Neural cell (in vitro differentiated cells): ENCODE results near the gene DUSP2.

Experiments
- CTCF ChIP-seq: fragments of 450-650 bp; IDR thresholded peaks from 2 replicates; pipeline ENCODE4 v1.5.1; 2014; ENCODE audit warnings: antibody characterized with exemption, mild to moderate bottlenecking, moderate library complexity; ENCODE audit not compliant: poor library complexity, severe bottlenecking
- EP300 ChIP-seq: fragments of 450-650 bp; conservative IDR thresholded peaks from 2 replicates; pipeline ENCODE4 v1.6.1; 2014; ENCODE audit warnings: antibody characterized with exemption, mild to moderate bottlenecking, moderate library complexity; ENCODE audit not compliant: poor library complexity, severe bottlenecking
- EZH2 ChIP-seq: fragments of 200-600, 300-800 bp; shearing (Covaris generic), sonication (generic); IDR thresholded peaks from 2 replicates; pipeline ENCODE4 v1.6.1; 2014; ENCODE audit warnings: antibody characterized with exemption, low read length, borderline replicate concordance, mild to moderate bottlenecking; ENCODE audit not compliant: insufficient read depth, poor library complexity, severe bottlenecking
- MXI1 ChIP-seq: fragments of 450-650 bp; conservative IDR thresholded peaks from 2 replicates; pipeline ENCODE4 v1.6.1; 2014; ENCODE audit warnings: antibody characterized with exemption, mild to moderate bottlenecking; ENCODE audit not compliant: poor library complexity, severe bottlenecking
- POLR2AphosphoS5 ChIP-seq: IDR thresholded peaks from 2 replicates; pipeline ENCODE4 v1.6.1; 2012
- TAF1 ChIP-seq: IDR thresholded peaks from 2 replicates; pipeline ENCODE4 v1.6.1; 2012; ENCODE audit warnings: low read depth

DNA sequence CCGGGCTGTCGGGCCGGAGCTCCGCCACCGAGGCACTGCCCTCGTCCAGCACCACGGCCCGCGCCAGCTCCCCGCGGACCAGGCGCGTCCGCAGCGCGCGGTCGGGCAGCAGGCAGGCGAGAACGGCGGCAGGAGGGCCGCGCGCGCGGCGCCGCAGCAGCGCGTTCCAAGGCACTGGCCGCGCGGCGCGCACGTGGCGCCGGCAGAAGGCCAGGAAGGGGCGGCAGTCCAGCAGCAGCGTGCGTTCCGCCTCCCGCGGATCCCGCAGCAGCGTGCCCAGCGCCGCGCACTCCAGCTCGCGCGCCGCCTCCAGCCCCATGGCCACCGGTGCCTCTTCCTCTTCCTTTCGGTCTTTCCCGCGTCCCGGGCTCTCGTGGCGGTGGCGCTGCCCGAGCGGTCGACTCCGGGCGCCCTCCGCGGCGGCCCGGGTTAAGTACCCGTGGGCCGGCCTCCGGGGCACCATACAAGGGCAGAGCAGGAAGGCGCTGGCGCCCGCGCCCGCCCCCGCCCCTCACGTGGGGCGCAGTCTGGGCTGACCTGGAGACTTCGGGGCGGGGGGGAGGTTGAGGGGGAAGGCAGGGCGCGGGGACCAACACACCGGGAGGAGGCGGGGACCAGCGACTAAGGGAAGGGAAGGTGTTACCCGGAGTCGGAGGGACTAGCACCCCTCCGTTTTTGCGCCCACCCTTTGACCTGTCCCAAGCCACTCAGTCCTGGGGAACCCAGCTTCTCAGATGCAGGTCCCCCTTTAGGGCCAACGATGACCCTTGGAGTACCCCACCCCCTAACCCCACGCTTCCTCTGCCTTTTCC lies at the start of gene DUSP2:
- TF ChIP-seq EP300: peak; percentile 23
- peak; percentile 26 for TF ChIP-seq CTCF
- no peak for TF ChIP-seq EZH2
- TF ChIP-seq TAF1: no peak
- peak; percentile 93 for TF ChIP-seq MXI1
- no peak for TF ChIP-seq POLR2AphosphoS5
